Breast epithelium (tissue), 3 donors: ENCODE data around the gene LMNTD2.

Experiments used
- CTCF ChIP-seq, 3 donors: fragments of 450-650 bp; IDR thresholded peaks; one replicate each; pipeline ENCODE4 v1.5.1; 2016 to 2017; ENCODE audit warnings: antibody characterized with exemption in 3 of 3, mild to moderate bottlenecking in 3 of 3, moderate library complexity in 3 of 3
- POLR2A ChIP-seq: fragments of 450-650 bp; IDR thresholded peaks from one replicate; pipeline ENCODE4 v1.6.1; 2016; ENCODE audit warnings: antibody characterized with exemption, mild to moderate bottlenecking, moderate library complexity
- POLR2AphosphoS5 ChIP-seq, 3 donors: sonication (generic); formaldehyde crosslinking; IDR thresholded peaks; one replicate each; pipeline ENCODE4 v1.6.1; 2017; ENCODE audit warnings: antibody characterized with exemption in 3 of 3

GRCh38 chr11:559712-560304 lies 730 bp downstream of the LMNTD2 start:
- TF ChIP-seq CTCF (IDR thresholded peaks at IDR 0.05) (no peak), POLR2AphosphoS5 (IDR thresholded peaks at IDR 0.05) (no peak), POLR2A (no peak)
